B cell (primary cell): ENCODE data around the gene MYO10. TPM values are rescaled to one million over a fixed set of nuclear protein-coding genes. Genes with fewer than 3 reads are reported as not detected.

Experiments
- ATAC-seq: fragments of 200-7000 bp; cut with Tn5 transposase; one replicate; pipeline ENCODE4 v1.10.0; 2021; ENCODE audit warnings: low read depth, mild to moderate bottlenecking, moderate number of reproducible peaks, moderate library complexity
- CTCF ChIA-PET: fragments of 350-600 bp; sonication (Branson Sonifier 250); formaldehyde crosslinking; loops from one replicate; lab custom pipeline; 2021; ENCODE audit warnings: antibody characterized with exemption, inconsistent platforms; lab: Charles Lee
- POLR2A ChIA-PET: fragments of 350-600 bp; sonication (Branson Sonifier 250); formaldehyde crosslinking; loops from one replicate; lab custom pipeline; 2021; ENCODE audit warnings: antibody characterized with exemption; lab: Charles Lee
- DNase-seq: peaks from one replicate; pipeline ENCODE4 v3.0.0; 2013
- H2AFZ ChIP-seq: 2 replicates; pipeline ENCODE4 v1.6.1; 2012; ENCODE audit warnings: mild to moderate bottlenecking, low read depth, low read length; ENCODE audit not compliant: insufficient read depth, poor library complexity, severe bottlenecking
- H3K27ac ChIP-seq, 2 donors: 1 replicate in 1 of 2; 2 replicates in 1 of 2; pipeline ENCODE4 v1.5.1; 2012 to 2013; ENCODE audit warnings: low read length in 2 of 2, mild to moderate bottlenecking in 2 of 2, moderate library complexity in 1 of 2
- H3K27me3 ChIP-seq, 4 experiments: fragments of 200-600 bp in 1 of 4; sonication (generic) in 1 of 4; replicated peaks in 1 of 4; 1 replicate in 2 of 4; 2 replicates in 2 of 4; pipeline versions ENCODE4 v1.6.1 to v1.7.0; 2013 to 2016; ENCODE audit warnings: low read length in 3 of 4, mild to moderate bottlenecking in 2 of 4, mixed read lengths in 1 of 4, moderate library complexity in 1 of 4; ENCODE audit not compliant: insufficient read depth in 4 of 4, control insufficient read depth in 3 of 4; ENCODE audit errors: control extremely low read depth in 1 of 4
- H3K36me3 ChIP-seq, 2 experiments: replicated peaks in 1 of 2; 1 replicate in 1 of 2; 2 replicates in 1 of 2; pipeline versions ENCODE4 v1.6.1 to v1.7.1; 2013; ENCODE audit warnings: low read length in 1 of 2; ENCODE audit not compliant: insufficient read depth in 2 of 2, control insufficient read depth in 1 of 2; ENCODE audit errors: control extremely low read depth in 1 of 2, extremely low read depth in 1 of 2
- H3K4me1 ChIP-seq, 2 donors: fragments of 200-600 bp in 1 of 2; sonication (generic) in 1 of 2; 1 replicate in 1 of 2; 2 replicates in 1 of 2; pipeline versions ENCODE4 v1.5.1 to v1.6.1; 2013 to 2017; ENCODE audit warnings: low read length in 2 of 2; ENCODE audit not compliant: control insufficient read depth in 2 of 2, insufficient read depth in 2 of 2
- H3K4me2 ChIP-seq: replicated peaks from 2 replicates; pipeline ENCODE3; 2012; ENCODE audit warnings: mild to moderate bottlenecking, low read depth, low read length; ENCODE audit not compliant: poor library complexity, severe bottlenecking
- H3K4me3 ChIP-seq, 5 experiments: fragments of 200-600 bp in 1 of 5; sonication (generic) in 1 of 5; 1 replicate in 3 of 5; 2 replicates in 2 of 5; pipeline versions ENCODE4 v1.5.1 to v1.7.0; 2011 to 2016; ENCODE audit warnings: low read length in 4 of 5, mild to moderate bottlenecking in 4 of 5, low read depth in 2 of 5, control low read depth in 1 of 5, moderate library complexity in 1 of 5; ENCODE audit not compliant: insufficient read depth in 1 of 5; ENCODE audit errors: control extremely low read depth in 1 of 5, extremely low read depth in 1 of 5
- H3K79me2 ChIP-seq: fragments of 200-600 bp; sonication (generic); one replicate; pipeline ENCODE4 v1.6.0; 2016; ENCODE audit warnings: low read length; ENCODE audit not compliant: control insufficient read depth, insufficient read depth
- H3K9ac ChIP-seq: fragments of 200-600 bp; sonication (generic); 2 replicates; pipeline ENCODE4 v1.6.1; 2017; ENCODE audit warnings: mild to moderate bottlenecking, low read length, moderate library complexity
- H3K9me3 ChIP-seq, 3 donors: one replicate each; pipeline versions ENCODE4 v1.6.1 to v1.7.1; 2013; ENCODE audit warnings: low read length in 2 of 3; ENCODE audit not compliant: control insufficient read depth in 2 of 3, insufficient read depth in 1 of 3; ENCODE audit errors: control extremely low read depth in 1 of 3
- H4K20me1 ChIP-seq: 2 replicates; pipeline ENCODE4 v1.6.0; 2012; ENCODE audit warnings: mild to moderate bottlenecking, low read length; ENCODE audit not compliant: insufficient read depth, control insufficient read depth, poor library complexity, severe bottlenecking
- H3K27ac Mint-ChIP-seq: one replicate; pipeline ENCODE4 v1.8.0; 2021; ENCODE audit warnings: mixed read lengths
- H3K27me3 Mint-ChIP-seq: one replicate; pipeline ENCODE4 v1.8.0; 2021; ENCODE audit warnings: mixed read lengths
- H3K4me1 Mint-ChIP-seq: one replicate; pipeline ENCODE4 v1.8.0; 2021; ENCODE audit warnings: mixed read lengths
- H3K4me3 Mint-ChIP-seq: one replicate; pipeline ENCODE4 v1.8.0; 2021; ENCODE audit warnings: mixed read lengths
- H3K9me3 Mint-ChIP-seq: one replicate; pipeline ENCODE4 v1.8.0; 2022; ENCODE audit warnings: mixed read lengths; ENCODE audit not compliant: insufficient read depth
- CTCF ChIP-seq: fragments of 200-600 bp; IDR thresholded peaks from one replicate; pipeline ENCODE4 v1.8.0; 2022; ENCODE audit warnings: antibody characterized with exemption, mild to moderate bottlenecking
- EZH2 ChIP-seq: IDR thresholded peaks from 2 replicates; pipeline ENCODE4 v1.6.1; 2012; ENCODE audit warnings: borderline replicate concordance, low read depth, mild to moderate bottlenecking, moderate library complexity, low read length; ENCODE audit not compliant: insufficient read depth, poor library complexity, severe bottlenecking
- WGBS: methylation state at CpG from one replicate; pipeline ENCODE4 v1.1.5; 2013; ENCODE audit warnings: missing lambda C conversion rate; ENCODE audit not compliant: insufficient coverage; 5-methylcytosine and 5-hydroxymethylcytosine counted together
- intact Hi-C: fragments of 100-400 bp; cut with micrococcal nuclease; formaldehyde crosslinking; loops from one replicate; pipeline ENCODE4 v1.10.0; 2022
- polyA plus RNA-seq: library from polyadenylated mRNA; depleted of rRNA; stranded (reverse); fragments of >200 nt; gene quantifications from 2 replicates; pipeline ENCODE4 v1.2.3, GENCODE V29; 2012
- total RNA-seq, 2 donors: library from RNA; stranded (reverse); fragments of 120-200 nt in 1 of 2; gene quantifications; 1 replicate in 1 of 2; 2 replicates in 1 of 2; pipeline versions ENCODE4 v1.2.3 to v1.2.4, GENCODE V29; 2013 to 2022

Gene MYO10
- total and polyA plus RNA-seq, 2 donors (not counting 1 experiment from before 2014, with no cell fraction given): 0.10 TPM; not detected in 1

GRCh38 chr5:16663840-16664239, 272.2 kb downstream of the MYO10 start:
- WGBS: 75% methylated on average over 1 of the region's 4 CpGs
- no peak overlapping the region for H3K4me3 Mint-ChIP-seq
- DNase-seq (no peak), ATAC-seq (no peak)
- TF ChIP-seq EZH2: no peak
- TF ChIP-seq CTCF: no peak
- Histone ChIP-seq H3K27ac (no peak overlapping the region), H3K79me2 (no peaks in the 10 kb centered on the region), H3K9me3 (no peaks in the 10 kb centered on the region), H2AFZ (no peak overlapping the region), H3K9ac (no peak overlapping the region), H3K27me3 (no peaks in the 10 kb centered on the region), H3K36me3 (no peaks in the 10 kb centered on the region), H3K4me2 (no peak overlapping the region), H3K4me3 (no peak overlapping the region), H4K20me1 (no peaks in the 10 kb centered on the region), H3K4me1 (no peaks in the 10 kb centered on the region)
- ChIA-PET CTCF (interaction anchor here (1.5 kb wide), 1 partner anchor 174 kb away, joined by 4 read pairs; no protein-coding TSS in a partner anchor), POLR2A (no interaction called here)
- intact Hi-C loops: no loop called here
- H3K27ac Mint-ChIP-seq: no peak overlapping the region
- no peaks in the 10 kb centered on the region for H3K9me3 Mint-ChIP-seq
- H3K27me3 Mint-ChIP-seq: no peaks in the 10 kb centered on the region
- no peaks in the 10 kb centered on the region for H3K4me1 Mint-ChIP-seq

- no peak overlapping the region for H3K27ac ChIP-seq
- ChIA-PET CTCF (interaction anchor here (0.6 kb wide), 1 partner anchor 115 kb away, joined by 5 read pairs; no protein-coding TSS in a partner anchor), POLR2A (no interaction called here)
- ATAC-seq: no peak
- WGBS: no CpG with 5 or more reads among the region's 2 CpGs
- H3K36me3 ChIP-seq: no peaks in the 10 kb centered on the region
- no peak overlapping the region for H3K9ac ChIP-seq
- H3K4me3 Mint-ChIP-seq: no peak overlapping the region
- no peak overlapping the region for H2AFZ ChIP-seq
- no peaks in the 10 kb centered on the region for H3K9me3 Mint-ChIP-seq
- no peaks in the 10 kb centered on the region for H3K4me1 Mint-ChIP-seq
- H3K4me1 ChIP-seq: no peaks in the 10 kb centered on the region
- no peak for DNase-seq
- no peak overlapping the region for H3K4me2 ChIP-seq
- H3K9me3 ChIP-seq: peaks cover 0 to 3% (median 0%) of the 10 kb centered on the region in 3 donors
- H3K27me3 Mint-ChIP-seq: no peaks in the 10 kb centered on the region
- no peaks in the 10 kb centered on the region for H3K27me3 ChIP-seq
- H3K27ac Mint-ChIP-seq: no peak overlapping the region
- no peaks in the 10 kb centered on the region for H4K20me1 ChIP-seq
- TF ChIP-seq CTCF: no peak
- H3K79me2 ChIP-seq: no peaks in the 10 kb centered on the region
- no peak overlapping the region for H3K4me3 ChIP-seq
- intact Hi-C loops: no loop called here
Measured at GRCh38 chr5:16661713-16662112, 274.4 kb downstream of the MYO10 start.
